Pancreas (tissue), 10 donors: ENCODE measurements around the gene PAGE1. TPM values are rescaled to one million over a fixed set of nuclear protein-coding genes. Genes with fewer than 3 reads are reported as not detected.
"Not testable (repeated sequence)": the region's sequence is repeated elsewhere in the genome, so short reads cannot be mapped to it uniquely, and the experiment has no call there.

Experiments used
- ATAC-seq, 4 donors: fragments of 200-7000 bp; cut with Tn5 transposase; one replicate each; pipeline versions ENCODE4 v1.8.0 to v1.9.1; 2020; ENCODE audit warnings: mild to moderate bottlenecking in 4 of 4, moderate library complexity in 4 of 4
- DNase-seq, 6 donors: peaks; one replicate each; pipeline ENCODE4 v3.0.0-alpha.2; 2020
- FAIRE-seq: peaks from 2 replicates; lab custom pipeline; 2012; peaks lifted over from hg19 to GRCh38; lab: Jason Lieb, UNC
- H3K27ac ChIP-seq, 4 donors: fragments of 200-600 bp; sonication (generic); 1 replicate in 3 of 4; 2 replicates in 1 of 4; pipeline versions ENCODE4 v1.5.0 to v1.8.0; 2020
- H3K27me3 ChIP-seq, 4 donors: fragments of 200-600 bp; one replicate each; pipeline ENCODE4 v1.8.0; 2021
- H3K36me3 ChIP-seq, 3 donors: fragments of 200-600 bp; sonication (generic) in 1 of 3; one replicate each; pipeline versions ENCODE4 v1.5.0 to v1.8.0; 2020 to 2021
- H3K4me1 ChIP-seq, 3 donors: fragments of 200-600 bp; one replicate each; pipeline ENCODE4 v1.8.0; 2021
- H3K4me3 ChIP-seq, 4 donors: fragments of 200-600 bp; sonication (generic) in 2 of 4; one replicate each; pipeline versions ENCODE4 v1.5.0 to v1.8.0; 2020 to 2021
- H3K9me3 ChIP-seq, 4 donors: fragments of 200-600 bp; one replicate each; pipeline ENCODE4 v1.8.0; 2021
- CTCF ChIP-seq, 4 donors: fragments of 200-600 bp; sonication (generic) in 3 of 4; IDR thresholded peaks; one replicate each; pipeline versions ENCODE4 v1.5.0 to v1.8.0; 2021; ENCODE audit warnings: antibody characterized with exemption in 4 of 4
- WGBS, 2 donors: extraction: QIAGEN DNeasy Blood & Tissue Kit; methylation state at CpG; one replicate each; pipeline ENCODE4 v1.1.7; 2013; 5-methylcytosine and 5-hydroxymethylcytosine counted together
- intact Hi-C, 3 donors: fragments of 100-400 bp; cut with DNase I; formaldehyde crosslinking; loops; one replicate each; pipeline versions ENCODE4 v1.11.1 to v1.14.2; 2022
- polyA plus RNA-seq, 2 donors: library from polyadenylated mRNA; stranded (reverse); fragments of 200-250 nt; gene quantifications; one replicate each; pipeline ENCODE4 v1.2.3, GENCODE V29; 2013
- total RNA-seq, 6 donors: library from RNA; stranded (reverse); fragmentation: NEBNext Ultra II Directional in 4 of 6; extraction: Animal tissue kit (Norgen Biotek cat#: 25700) in 4 of 6; gene quantifications; one replicate each; pipeline versions ENCODE4 v1.2.1 to v1.2.4, GENCODE V29; 2021 to 2023
- donor health status: healthy with polysubstance abuse.
- donor health status: DM: no; HTN: no; CAD: no; lungs with moderate emphysema.
- donor health status: DM: no; HTN: no; CAD: no.
- donor health status: control.
- donor health status: control.
- donor health status: Bipolar disorder and iron deficiency.
- donor health status: DM: yes; HTN: yes; CAD: no.
- donor health status: DM: no; HTN: no; CAD: no.
- donor health status: DM: no; HTN: no; CAD: no.
- donor health status: DM: yes; HTN: yes; CAD: no.

PAGE1 gene
- total RNA-seq: not detected
- not detected for polyA plus RNA-seq

- FAIRE-seq (no peak), ATAC-seq (no peak), DNase-seq (peak in 1 of 6 donors; percentile 45)
- WGBS, 2 donors: 77 to 82% methylated on average over 38 of the region's 38 CpGs
- intact Hi-C loops: no loop called here
- TF ChIP-seq CTCF (IDR thresholded peaks at IDR 0.05): no peak
- Histone ChIP-seq H3K27ac (no peak within 1 kb of the TSS), H3K4me3 (no peak within 1 kb of the TSS), H3K36me3 (no peaks in the 10 kb centered on the region), H3K27me3 (peaks cover 0 to 12% (median 3%) of the 10 kb centered on the region in 4 donors), H3K9me3 (no peaks in the 10 kb centered on the region), H3K4me1 (no peaks in the 10 kb centered on the region)
These were observed at the start of gene PAGE1 for GRCh38 chrX:49695276-49696180. Gene PAGE1, minus strand, starts transcription at chrX:49695984. Its CDS starts 1,214 bp downstream, at chrX:49694770.

- H3K9me3 ChIP-seq, intact Hi-C loops, H3K4me3 ChIP-seq, H3K36me3 ChIP-seq, DNase-seq, ATAC-seq, FAIRE-seq, H3K27ac ChIP-seq, H3K4me1 ChIP-seq: not testable (repeated sequence)
- WGBS, 2 donors: 80 to 89% methylated on average over 1 of the region's 1 CpG
- H3K27me3 ChIP-seq: peaks cover 0 to 34% (median 3%) of the 10 kb centered on the region in 4 donors
These were observed 45.7 kb upstream of the PAGE1 start for GRCh38 chrX:49741501-49741900.

GRCh38 chrX:49727847-49728246 lies 32.1 kb upstream of the PAGE1 start:
- no peak overlapping the region for H3K4me3 ChIP-seq
- H3K36me3 ChIP-seq: no peaks in the 10 kb centered on the region
- peaks cover 0 to 7% (median 0%) of the 10 kb centered on the region in 4 donors for H3K27me3 ChIP-seq
- intact Hi-C loops: no loop called here
- DNase-seq: peak in 1 of 6 donors; percentile 37
- no peak for ATAC-seq
- no peak for TF ChIP-seq CTCF (IDR thresholded peaks at IDR 0.05)
- FAIRE-seq: no peak
- no peaks in the 10 kb centered on the region for H3K4me1 ChIP-seq
- WGBS, 2 donors: 80 to 85% methylated on average over 9 of the region's 9 CpGs
- no peaks in the 10 kb centered on the region for H3K9me3 ChIP-seq
- H3K27ac ChIP-seq: no peak overlapping the region

- no peaks in the 10 kb centered on the region for H3K4me1 ChIP-seq
- 76% methylated on average over 5 of the region's 5 CpGs for WGBS, 2 donors
- no peak for TF ChIP-seq CTCF (IDR thresholded peaks at IDR 0.05)
- intact Hi-C loops: no loop called here
- no peak overlapping the region for H3K27ac ChIP-seq
- FAIRE-seq (no peak), DNase-seq (peak in 1 of 6 donors; percentile 28), ATAC-seq (no peak)
- H3K36me3 ChIP-seq: no peaks in the 10 kb centered on the region
- no peaks in the 10 kb centered on the region for H3K9me3 ChIP-seq
- peaks cover 0 to 7% (median 0%) of the 10 kb centered on the region in 4 donors for H3K27me3 ChIP-seq
- H3K4me3 ChIP-seq: no peak overlapping the region
These were observed 31.2 kb upstream of the PAGE1 start for GRCh38 chrX:49726966-49727365.

- 75 to 83% methylated on average over 12 of the region's 12 CpGs for WGBS, 2 donors
- TF ChIP-seq CTCF (IDR thresholded peaks at IDR 0.05): no peak
- FAIRE-seq (no peak), ATAC-seq (no peak), DNase-seq (peak in 1 of 6 donors; percentile 44)
- Histone ChIP-seq H3K27me3 (peaks cover 0 to 6% (median 0%) of the 10 kb centered on the region in 4 donors), H3K4me3 (no peak overlapping the region), H3K27ac (no peak overlapping the region), H3K4me1 (no peaks in the 10 kb centered on the region), H3K9me3 (no peaks in the 10 kb centered on the region), H3K36me3 (no peaks in the 10 kb centered on the region)
- intact Hi-C loops: no loop called here
These were observed 30.4 kb upstream of the PAGE1 start for GRCh38 chrX:49725923-49726904.
